Measurements from ENCODE around the gene FHIT.

The FHIT gene

DNA sequence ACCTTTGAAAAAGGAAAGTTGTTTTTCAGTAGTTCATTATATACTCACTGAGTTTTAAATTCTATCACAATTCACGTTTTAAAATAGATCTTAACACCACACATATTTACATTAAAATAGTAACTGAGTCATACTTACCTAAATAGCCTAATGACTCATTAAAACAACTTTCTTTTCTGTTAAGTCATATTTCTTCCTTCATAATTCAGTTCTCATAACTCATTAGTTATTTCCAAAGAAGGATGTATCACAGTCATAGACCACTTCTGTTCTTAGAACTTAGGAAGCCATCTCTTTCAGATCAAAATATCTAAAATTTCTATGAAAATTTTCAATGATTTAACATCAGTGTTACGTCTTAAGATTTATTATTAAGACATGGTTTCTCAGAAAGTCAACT is 885.9 kb downstream of the FHIT start:
- Histone ChIP-seq H3K27me3 (no peaks in the 10 kb centered on the region), H3K4me1 (no peaks in the 10 kb centered on the region), H3K36me3 (no peaks in the 10 kb centered on the region), H3K9me3 (no peaks in the 10 kb centered on the region), H3K4me3 (ENCODE audit: low read depth, low read length) (no peak overlapping the region)
- DNase-seq: no peak
- TF ChIP-seq, protein P1, sequence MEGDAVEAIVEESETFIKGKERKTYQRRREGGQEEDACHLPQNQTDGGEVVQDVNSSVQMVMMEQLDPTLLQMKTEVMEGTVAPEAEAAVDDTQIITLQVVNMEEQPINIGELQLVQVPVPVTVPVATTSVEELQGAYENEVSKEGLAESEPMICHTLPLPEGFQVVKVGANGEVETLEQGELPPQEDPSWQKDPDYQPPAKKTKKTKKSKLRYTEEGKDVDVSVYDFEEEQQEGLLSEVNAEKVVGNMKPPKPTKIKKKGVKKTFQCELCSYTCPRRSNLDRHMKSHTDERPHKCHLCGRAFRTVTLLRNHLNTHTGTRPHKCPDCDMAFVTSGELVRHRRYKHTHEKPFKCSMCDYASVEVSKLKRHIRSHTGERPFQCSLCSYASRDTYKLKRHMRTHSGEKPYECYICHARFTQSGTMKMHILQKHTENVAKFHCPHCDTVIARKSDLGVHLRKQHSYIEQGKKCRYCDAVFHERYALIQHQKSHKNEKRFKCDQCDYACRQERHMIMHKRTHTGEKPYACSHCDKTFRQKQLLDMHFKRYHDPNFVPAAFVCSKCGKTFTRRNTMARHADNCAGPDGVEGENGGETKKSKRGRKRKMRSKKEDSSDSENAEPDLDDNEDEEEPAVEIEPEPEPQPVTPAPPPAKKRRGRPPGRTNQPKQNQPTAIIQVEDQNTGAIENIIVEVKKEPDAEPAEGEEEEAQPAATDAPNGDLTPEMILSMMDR (IDR thresholded peaks at IDR 0.05; ENCODE audit: low read depth, low read length): no peak

DNA sequence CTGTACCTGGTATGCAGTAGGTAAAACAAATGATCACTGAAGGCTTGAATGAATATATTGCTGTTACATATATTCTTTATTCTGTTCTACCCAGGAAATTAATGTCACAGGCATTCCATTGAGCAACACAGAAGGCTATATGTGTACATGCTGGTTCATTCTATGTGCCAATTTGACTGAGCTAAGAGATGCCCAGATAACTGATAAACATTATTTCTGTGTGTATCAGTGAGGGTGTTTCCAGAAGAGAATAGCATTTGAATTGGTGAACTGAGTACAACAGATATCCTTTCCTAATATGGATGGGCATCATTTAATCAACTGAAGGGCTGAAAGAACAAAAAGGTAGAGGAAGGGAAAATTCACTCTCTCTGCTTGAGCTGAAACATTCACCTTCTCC is 886.8 kb downstream of the FHIT start:
- DNase-seq: no peak
- Histone ChIP-seq H3K9me3 (no peaks in the 10 kb centered on the region), H3K4me1 (no peaks in the 10 kb centered on the region), H3K36me3 (no peaks in the 10 kb centered on the region), H3K4me3 (ENCODE audit: low read depth, low read length) (no peak overlapping the region), H3K27me3 (no peaks in the 10 kb centered on the region)
- TF ChIP-seq, protein P1 (IDR thresholded peaks at IDR 0.05; ENCODE audit: low read depth, low read length): no peak

DNA sequence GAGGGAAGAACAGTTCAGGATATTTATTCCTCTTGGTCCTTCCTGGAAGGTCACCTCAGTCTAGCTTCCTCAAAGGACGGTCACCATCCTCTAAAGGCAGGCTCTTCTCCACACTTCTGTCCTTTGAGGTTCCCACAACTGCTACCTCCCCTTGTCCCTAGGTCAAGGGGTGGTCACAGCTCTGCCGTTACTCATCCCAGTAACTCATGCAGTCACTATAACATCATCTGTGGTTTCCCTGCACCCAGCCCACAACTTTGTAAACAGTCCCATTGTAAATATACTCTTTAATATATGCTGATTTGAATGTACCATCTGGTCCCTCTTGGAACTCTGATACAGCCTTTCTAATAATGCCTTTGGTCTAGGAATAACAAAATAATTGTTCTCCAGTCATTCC is 887.4 kb downstream of the FHIT start:
- Histone ChIP-seq H3K36me3 (no peaks in the 10 kb centered on the region), H3K27me3 (no peaks in the 10 kb centered on the region), H3K9me3 (no peaks in the 10 kb centered on the region), H3K4me3 (ENCODE audit: low read depth, low read length) (no peak overlapping the region), H3K4me1 (no peaks in the 10 kb centered on the region)
- TF ChIP-seq, protein P1 (IDR thresholded peaks at IDR 0.05; ENCODE audit: low read depth, low read length): no peak
- no peak for DNase-seq

DNA sequence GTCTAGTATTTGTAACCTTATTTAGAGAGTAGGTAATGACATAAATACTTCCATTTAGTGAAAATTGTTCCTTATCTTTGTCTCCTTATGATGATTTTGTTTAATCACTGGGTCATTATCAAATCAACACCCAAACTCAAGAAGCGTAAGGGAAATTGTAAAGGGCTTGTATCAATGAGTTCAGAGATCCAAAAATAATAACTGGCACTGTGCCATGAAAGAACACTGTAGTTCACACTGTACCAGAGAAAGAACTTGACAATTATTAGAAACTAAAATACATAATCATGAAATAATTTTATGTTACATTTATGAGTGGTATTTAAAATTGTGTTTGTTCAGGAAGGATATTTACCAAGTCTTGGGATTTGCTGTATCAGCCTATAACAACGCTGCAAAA is 895.4 kb downstream of the FHIT start:
- no peaks in the 10 kb centered on the region for H3K9me3 ChIP-seq
- H3K27me3 ChIP-seq: no peaks in the 10 kb centered on the region
- no peak for DNase-seq
- TF ChIP-seq, protein P1 (IDR thresholded peaks at IDR 0.05; ENCODE audit: low read depth, low read length): no peak
- no peaks in the 10 kb centered on the region for H3K36me3 ChIP-seq
- H3K4me1 ChIP-seq: no peaks in the 10 kb centered on the region
- H3K4me3 ChIP-seq (ENCODE audit: low read depth, low read length): no peak overlapping the region

DNA sequence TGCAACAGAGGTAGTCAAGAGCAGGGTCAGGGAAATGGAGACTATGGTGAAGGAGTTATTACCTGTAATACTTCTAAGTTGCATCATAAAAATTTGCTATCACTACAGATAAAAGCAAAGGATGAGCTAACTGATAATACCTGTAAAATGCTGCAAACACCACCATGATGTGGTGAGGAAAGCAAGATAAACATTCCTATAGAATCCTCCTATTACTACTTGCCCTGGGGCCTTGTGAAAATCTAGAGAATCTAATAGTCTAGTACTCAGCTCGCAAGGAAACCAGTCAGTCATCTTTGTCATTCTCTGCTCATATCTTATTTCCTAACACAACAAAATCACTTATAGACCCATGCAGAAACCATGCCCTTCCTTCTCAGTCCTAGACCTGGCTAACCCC is 899.8 kb downstream of the FHIT start:
- Histone ChIP-seq H3K27me3 (no peaks in the 10 kb centered on the region), H3K4me3 (ENCODE audit: low read depth, low read length) (no peak overlapping the region), H3K4me1 (no peaks in the 10 kb centered on the region), H3K36me3 (no peaks in the 10 kb centered on the region), H3K9me3 (no peaks in the 10 kb centered on the region)
- DNase-seq: no peak
- TF ChIP-seq, protein P1 (IDR thresholded peaks at IDR 0.05; ENCODE audit: low read depth, low read length): no peak

GRCh38 chr3:60344340-60344739 is 906.9 kb downstream of the FHIT start:
- no peaks in the 10 kb centered on the region for H3K4me1 ChIP-seq
- H3K27me3 ChIP-seq: no peaks in the 10 kb centered on the region
- no peaks in the 10 kb centered on the region for H3K9me3 ChIP-seq
- no peak overlapping the region for H3K4me3 ChIP-seq (ENCODE audit: low read depth, low read length)
- TF ChIP-seq, protein P1 (IDR thresholded peaks at IDR 0.05; ENCODE audit: low read depth, low read length): no peak
- DNase-seq: no peak
- H3K36me3 ChIP-seq: no peaks in the 10 kb centered on the region
